HG02970 (cell line): ENCODE measurements around the gene RNF186.
"Not testable (repeated sequence)": the region's sequence is repeated elsewhere in the genome, so short reads cannot be mapped to it uniquely, and the experiment has no call there.

Source experiments
- ATAC-seq: cut with Tn5 transposase; IDR thresholded peaks from one replicate; pipeline ENCODE4 v1.9.1; 2021; ENCODE audit warnings: mild to moderate bottlenecking, moderate library complexity, moderate number of reproducible peaks; ENCODE audit not compliant: unreplicated experiment, low FRiP score

Gene RNF186

DNA sequence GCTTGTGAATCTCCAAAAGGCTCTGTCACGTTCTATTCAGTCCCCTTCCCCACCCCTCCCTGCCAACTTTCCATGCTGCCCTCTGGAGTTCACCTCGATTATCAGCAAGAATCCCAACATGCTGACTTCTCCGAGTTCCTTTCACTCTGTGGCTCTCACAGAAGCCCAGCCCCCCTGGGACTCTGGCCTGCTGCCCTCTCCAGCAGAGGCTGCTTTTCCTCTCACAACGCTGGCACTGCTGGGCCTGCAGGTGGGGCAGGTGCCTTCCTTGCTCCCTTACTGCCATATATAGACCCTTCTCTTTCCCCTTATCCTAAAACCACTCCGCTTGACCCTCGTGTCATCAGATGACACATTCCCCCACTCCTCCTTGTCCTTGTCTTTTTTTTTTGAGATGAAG lies 10.2 kb upstream of the RNF186 start:
- ATAC-seq: no peak

DNA sequence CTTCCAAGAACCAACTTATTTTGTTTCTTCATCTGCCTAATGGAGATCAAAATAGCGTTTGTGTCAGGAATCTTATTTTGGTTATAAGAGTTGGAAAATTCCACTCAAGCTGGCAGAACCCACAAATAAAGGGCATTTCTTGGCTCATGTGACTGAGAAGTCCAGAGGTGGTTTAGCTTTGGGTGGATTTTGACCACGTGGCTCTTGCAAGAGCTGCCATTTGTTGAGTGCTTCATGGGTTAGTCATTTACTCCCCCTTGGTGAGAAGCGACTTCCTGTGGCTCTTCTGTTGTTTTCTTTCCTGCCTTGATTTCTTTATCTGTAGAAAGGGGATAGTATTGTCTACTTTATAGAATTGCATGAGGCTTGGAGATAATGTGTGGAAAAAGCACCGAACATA lies 9.5 kb upstream of the RNF186 start:
- no peak for ATAC-seq

DNA sequence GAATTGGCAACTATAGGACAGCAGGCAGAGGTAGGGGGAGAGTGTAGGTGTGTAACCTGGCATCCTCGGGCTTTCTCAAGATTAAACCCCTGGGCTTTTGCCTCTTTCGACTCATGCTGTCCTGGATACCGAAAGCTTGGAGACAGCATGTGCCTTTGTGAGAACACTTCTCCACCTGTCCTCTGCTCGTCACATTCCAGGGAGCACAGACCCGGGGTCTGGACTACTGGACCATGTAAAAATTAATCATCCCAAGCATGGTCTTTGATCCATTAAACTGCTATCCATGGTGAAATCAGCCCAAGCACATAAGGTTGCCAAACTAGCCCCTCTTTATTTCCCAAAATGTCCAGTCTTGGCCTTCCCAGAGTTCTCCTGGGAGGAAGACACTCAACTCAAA lies 9.0 kb upstream of the RNF186 start:
- no peak for ATAC-seq

DNA sequence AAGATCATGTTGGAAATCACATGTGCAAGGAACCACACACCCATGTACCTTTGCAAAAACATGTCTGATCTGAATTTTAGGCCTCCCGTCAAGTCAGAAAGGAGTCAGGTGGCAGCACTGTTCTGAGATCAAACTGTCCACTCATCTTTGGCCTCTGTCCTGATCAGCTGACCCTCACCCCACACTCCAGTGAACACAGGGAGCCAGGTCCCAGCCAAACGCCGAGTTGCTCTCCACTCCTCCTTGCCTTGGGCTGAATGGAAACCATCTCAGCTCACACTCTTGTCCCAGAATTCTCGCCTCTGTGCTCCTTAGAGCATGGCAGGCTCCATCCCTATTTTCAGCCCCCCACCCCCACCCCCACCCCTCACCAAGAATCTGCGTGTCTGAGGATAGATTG lies 4.6 kb upstream of the RNF186 start:
- ATAC-seq: no peak

DNA sequence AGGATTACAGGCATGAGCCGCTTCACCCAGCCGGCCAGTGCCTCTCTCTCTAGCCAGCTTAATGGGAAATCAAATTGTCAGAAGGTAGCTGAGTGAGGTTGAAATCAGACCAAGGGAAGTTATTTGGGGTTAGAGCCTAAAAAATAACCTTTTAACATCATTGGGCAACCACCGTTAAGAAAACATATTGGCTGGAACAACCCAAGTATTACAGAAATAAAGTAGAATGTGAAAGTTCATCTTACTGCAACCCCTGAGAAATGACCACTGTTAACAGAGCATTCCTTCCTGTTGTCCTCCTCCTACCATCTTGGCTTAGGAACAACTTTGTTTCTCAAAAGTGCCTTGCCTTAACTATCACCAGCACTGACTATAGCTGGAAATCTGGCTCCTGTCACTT lies 3.2 kb upstream of the RNF186 start:
- no peak for ATAC-seq

DNA sequence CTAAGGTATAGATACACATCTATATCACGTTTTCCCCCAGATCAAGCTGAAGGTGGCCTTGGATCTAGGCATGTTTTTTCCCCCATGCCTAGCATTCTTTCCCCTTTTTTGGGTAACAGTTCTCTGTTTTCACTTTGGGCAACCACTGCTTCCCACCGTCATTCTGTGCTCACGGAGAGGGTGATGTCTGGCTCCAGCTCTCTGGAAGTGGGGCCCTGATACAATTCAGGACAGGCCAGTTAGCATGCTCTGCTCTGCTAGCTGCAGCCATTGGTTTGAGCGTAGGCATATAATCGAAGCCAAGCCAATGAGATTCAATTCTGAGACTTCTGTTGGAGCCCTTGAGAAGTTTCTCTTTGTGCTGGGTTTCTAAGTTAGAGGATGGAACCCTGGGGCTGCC lies 2.1 kb upstream of the RNF186 start:
- ATAC-seq: no peak

DNA sequence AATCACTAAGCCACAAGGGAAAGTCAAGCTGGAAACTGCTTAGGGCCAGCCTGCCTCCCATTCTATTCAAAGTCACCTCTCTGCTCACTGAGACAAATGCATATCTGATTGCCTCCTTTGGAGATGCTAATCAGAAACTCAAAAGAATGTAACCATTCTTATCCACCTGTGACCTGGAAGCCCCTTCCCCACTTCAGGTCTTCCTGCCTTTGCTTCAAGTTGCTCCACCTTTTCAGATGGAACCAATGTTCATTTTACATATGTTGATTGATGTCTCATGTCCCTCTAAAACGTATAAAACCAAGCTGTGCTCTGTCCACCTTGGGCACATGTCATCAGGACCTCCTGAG lies 1.6 kb upstream of the RNF186 start:
- ATAC-seq: not testable (repeated sequence)

DNA sequence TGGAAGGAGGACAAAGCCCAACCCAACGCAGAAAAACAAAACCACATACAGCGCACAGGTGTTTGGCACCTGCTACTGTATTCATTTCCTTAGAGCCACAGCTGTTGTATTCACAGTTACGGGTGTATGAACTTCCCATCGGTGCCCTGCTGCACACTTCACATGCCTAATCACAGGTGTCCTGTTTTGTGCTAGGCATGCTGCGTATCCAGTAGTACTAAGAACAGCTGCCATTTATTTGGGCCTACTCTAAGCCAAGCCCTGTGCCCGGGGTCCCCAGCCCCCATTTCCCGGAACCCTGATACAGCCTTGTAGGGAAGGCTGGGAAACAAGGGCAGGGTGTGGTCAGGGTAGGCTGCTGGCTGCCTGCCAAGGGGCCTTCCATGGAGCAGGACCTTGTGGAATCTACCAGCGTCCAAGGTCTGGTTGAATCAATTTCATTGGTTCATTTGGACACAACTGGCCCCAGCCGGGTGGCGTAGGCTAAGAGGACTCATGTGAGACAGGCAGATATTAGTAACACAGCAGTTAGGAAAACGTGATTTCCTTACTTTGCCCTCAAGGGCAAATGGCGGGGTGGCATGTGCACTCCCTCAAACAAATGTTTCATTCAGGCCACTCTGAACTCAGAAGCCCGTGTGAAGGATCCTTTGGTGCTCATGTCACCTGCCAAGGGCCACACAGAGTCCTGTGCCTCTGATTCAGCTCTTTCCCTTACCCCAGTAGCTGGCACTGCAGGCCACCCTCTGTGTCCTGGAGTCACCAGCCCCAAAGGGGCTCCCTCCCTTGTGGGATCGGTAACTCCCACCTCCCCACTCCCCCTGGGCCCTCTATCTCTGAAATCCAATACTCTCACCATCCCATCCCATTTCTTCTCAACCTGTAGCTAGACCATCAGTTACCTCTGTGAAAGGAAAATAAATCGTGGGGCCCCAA lies 986 bp upstream of the RNF186 start:
- ATAC-seq: no peak

DNA sequence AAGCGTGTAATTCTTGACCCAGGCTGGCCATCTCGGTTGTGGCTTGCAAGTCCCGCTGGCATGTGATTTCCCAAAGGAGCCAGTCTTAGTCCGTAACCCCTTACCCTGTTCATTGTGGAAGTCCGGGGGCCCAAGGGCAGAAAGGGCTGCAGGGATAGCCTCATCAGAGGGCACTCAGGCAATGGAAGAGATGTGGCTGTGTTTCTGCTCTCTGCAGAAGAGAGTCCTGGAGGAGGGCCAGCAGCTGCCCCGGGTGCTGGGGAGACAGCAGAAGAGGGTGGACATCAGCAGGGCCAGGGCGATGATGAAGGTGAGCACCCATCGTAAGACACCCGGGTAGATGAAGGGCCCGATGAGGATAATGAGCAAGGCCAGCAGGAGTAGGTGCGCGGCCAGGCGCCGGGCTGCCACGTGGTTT lies 830 bp downstream of the RNF186 start:
- ATAC-seq: no peak

DNA sequence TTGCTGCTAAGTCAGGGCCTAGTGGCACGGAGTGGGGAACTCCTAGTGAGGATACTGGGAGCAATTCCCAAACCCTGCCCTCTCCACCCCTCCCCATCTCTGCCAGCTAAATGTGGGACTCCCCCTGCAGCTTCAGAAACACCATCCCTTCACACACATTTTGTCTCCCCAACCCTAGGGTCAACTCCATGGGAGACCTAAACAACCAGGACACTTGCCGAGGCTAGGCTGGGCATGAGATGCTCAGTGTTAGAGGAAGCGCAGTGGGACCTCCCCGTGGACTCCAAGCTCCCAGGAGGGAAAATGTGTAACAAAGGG lies 1.5 kb downstream of the RNF186 start:
- ATAC-seq: no peak

DNA sequence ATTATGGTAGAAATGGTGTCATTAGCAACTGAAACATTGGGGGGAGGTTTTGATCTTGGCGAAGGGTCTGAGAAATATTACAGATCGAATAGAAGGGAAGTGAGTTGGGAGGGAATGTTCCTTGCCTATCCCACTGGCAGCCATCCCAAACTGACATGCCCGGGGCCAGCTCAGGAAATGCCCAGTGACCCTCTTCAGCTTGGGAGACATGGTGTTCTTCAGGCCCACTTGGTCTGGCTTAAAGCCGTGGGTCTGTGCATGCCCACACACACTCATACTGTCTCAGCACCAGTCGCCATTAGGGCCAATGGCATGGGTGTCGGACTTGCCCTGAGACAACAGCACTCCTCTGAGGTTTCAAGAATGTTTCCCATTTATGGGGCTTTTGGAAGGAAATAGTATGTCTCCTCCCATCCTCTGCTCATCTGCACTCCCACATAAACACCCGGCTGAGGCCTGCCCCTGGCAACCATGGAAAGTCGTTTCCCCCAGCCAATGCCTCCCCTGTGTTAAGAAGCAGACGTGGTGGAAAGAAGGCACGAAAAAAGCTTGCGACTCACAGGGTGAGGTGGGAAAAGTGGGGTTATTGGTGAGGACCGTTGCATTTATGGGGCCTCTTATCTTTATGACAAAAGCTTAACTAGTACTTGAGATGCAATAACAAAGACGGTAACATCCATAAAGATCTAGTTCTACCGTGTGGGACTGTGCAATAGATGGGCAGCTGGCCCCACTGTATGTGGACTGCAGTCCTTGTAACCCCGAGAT lies 2.0 kb downstream of the RNF186 start:
- no peak for ATAC-seq

DNA sequence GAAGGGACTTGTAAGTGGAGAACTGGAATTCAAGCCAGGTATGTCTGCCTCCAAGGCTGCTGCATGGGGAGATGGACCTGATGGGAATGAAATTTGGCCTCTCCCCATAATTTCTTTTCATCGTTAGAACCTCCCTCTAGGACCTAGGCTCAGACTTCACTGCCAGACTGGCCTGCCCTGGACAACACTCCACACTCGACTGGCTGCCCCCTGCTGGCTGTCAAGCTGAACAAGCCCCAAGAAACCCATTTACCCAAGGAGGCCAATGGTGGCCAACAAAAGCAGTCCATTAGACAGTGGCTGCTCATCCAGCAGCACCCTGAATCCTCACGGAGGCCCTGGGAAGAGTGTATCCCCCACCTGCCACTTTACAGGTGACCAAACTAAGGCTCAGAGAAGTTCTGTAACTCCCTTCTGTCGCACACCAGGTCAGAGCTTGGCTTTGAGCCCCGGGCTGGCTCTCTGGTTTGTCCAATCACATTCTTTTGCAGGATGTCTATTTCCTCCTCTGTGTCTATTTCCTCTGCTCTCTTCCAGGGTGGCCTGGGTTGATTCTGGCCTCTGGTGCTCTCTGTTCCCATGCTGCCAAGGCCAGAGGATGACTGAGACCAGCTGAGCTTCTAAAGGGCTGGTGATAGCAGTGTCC lies 3.8 kb downstream of the RNF186 start:
- no peak for ATAC-seq

DNA sequence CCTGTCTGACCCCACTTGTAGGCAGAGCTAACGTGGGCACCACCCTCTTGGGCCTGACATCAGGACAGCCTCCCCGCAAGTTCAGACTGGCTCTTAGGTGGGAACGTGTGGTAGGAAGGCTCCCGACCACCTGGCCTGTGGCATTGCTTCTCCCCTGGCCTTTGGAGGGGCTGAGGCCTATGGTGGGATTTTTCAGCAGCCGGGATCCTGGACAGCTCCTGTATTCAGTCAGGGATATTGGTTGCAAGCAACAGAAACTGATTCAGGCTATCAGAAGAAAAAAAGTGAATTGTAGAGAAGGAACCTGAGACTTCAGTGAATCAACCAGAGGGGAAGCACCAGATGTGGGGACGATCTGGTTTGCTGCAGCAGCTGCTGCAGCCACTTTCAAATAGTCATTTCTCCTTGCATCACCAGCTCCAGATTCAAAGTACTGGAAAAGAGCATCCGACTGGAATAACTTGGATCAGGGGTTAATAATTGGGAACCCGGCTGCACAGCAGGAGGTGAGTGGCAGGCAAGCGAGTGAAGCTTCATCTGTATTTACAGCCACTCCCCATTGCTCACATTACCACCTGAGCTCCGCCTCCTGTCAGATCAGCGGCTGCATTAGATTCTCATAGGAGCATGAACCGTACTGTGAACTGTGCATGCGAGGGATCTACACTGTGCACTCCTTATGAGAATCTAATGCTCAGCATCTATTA lies 5.9 kb downstream of the RNF186 start:
- no peak for ATAC-seq

DNA sequence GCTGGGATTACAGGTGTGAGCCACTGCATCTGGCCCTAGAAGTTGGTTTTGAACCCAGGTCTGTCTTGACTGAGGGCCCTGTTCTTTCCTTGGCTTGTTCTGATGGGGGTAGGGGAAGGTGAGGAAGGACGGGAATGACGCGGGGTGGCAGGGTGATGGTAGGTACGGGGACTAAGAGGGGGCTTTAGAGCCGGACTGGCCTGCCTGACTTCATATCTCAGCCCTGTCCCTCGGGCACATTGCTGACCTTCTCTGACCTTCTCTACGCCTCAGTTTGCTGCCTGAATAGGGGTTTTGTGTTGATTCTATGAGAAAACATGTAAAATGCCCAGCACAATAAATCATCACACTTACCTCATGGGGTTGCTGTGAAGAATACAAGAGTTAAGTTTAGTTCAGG lies 6.7 kb downstream of the RNF186 start:
- ATAC-seq: no peak

DNA sequence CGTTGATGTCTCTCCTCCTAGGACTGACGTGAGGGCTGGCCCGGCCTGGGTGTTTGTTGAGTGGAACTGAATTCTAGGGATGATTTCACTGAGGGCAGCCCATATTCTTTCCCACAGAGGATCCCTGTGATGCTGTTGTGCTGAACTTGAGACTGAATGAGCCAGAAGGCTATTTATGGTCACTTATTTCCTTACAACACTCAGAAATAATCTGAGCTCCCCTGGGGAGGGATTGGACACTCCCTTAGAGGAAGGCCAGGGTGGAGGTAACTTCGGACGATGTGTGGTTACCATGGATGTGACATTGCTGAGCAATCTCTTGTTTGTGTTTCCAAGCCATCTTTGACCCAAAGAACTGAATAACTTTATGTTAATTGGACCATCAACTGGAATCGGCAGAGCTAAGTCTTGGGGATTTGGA lies 10.2 kb downstream of the RNF186 start:
- no peak for ATAC-seq

DNA sequence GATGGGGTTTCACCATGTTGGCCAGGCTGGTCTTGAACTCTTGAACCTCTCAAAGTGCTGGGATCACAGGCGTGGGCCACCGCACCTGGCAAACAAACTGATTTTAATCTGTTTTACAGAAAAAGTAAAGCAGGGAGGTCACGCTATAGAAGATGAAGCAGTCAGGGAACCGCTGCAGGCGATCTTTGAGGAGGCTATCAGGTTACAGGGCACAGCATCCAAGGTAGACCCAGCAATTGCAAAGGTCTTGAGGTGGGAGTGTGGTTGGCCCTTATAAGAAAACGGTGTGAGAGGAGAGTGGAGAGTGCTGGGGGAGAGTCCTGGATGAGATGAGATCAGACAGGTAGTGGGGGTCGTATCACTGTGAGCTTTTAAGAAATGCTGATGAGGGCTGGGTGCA lies 12.8 kb downstream of the RNF186 start:
- ATAC-seq: no peak

DNA sequence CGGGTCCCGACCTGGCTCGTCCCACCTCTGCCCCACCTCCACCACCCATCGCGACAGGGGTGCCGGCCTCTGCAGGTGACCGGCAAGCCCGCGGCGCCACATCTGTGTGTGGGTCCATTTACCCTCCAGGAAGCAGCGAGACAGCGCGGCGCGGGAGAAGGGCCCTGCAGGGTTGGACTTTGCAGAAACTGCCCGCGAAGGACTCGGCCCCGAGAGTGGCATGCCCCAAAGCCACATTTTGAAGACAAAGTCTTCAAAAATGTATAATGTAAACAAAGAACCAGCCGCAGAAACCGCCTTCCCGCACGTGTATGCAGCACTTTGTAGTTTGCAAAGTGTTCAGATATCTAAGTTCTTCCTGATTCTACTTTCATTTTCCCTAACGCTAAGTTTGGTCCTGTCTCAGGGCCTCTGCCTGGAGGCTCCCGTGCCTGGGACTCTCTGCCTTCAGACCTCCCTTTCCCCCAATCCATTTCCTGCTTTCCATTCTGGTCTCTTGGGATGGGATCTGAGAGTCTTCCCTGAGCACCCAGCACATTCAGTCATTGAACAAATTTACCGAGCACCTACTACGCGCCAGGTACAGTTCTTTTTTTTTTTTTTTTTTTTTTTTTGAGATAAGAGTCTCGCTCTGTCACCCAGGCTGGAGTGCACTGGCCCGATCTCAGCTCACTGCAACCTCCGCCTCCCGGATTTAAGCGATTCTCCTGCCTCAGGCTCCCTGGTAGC lies 14.8 kb downstream of the RNF186 start:
- ATAC-seq: no peak

DNA sequence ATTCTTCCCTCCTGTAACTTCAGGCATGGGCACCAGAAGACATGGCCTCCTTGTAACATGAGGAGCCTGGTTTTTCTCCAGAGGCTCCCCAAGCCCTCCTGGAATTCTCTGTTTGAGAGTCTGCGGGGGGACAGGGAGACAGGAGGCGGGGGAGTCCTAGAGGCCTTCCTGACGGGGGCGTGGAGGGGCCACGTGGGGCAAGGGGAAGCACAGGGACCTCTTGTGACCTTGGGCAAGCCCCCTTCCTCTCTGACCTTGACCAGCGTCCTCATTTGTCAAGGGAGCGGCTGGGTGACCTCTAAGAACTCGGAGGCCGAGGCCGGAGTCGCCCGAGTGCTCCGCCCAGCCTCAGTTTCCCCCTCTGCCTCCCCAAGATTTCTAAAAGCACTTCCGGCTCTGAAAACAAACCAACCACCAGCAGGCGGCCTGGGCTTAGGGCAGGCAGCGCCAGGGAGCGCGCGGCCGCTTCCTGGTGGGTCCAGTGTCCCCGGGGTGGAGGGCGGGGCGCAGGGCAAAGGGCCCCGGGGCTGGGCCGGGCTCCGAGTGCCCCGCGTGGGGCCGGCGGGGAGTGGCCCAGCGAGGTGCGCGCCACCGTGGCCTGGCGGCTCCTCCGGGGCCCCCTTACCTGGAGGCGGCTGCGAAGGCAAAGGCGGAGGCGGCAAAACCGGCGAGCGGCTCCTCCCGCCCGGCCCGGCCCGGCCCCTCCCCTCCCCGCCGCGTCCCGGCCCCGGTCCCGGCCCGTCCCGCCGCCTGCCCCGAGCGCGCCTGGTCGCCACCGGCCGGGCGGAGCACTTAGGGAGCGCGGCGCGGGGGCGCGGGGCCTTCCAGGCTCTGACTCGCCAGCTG lies 15.6 kb downstream of the RNF186 start, which contains the start of gene TMCO4:
Gene TMCO4 (minus strand): TSS at position 687 of the 846 bp plus-strand sequence. CDS start 19,158 bp downstream, outside the sequence.
- no peak for ATAC-seq
